ENCODE data around the gene ACACB.
A peak's percentile ranks its signal among the peaks of the same experiment; 100 is the strongest.

The ACACB gene

GRCh38 chr12:109255377-109255776 is 139.0 kb downstream of the ACACB start:
- DNase-seq (ENCODE audit: low read depth in 2 of 2), result no peak

DNA sequence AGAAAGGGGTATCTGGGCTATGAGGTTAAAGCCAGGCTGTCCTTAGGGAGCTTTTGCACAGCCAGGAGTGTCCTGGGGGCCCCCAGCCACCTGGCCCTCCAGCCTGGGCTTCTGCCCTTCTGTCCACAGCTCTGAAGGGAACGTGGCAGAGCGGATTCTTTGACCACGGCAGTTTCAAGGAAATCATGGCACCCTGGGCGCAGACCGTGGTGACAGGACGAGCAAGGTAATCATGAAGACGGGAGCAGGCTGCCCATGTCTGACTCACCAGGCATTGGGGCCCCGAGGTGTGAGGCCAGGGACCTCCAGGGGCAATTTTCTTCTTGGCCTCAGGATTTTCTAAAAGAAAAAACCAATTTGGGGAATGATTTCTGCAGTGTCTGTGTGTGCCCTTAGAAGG is 139.6 kb downstream of the ACACB start:
- no peak for DNase-seq (ENCODE audit: low read depth in 2 of 2)

GRCh38 chr12:109258201-109258600 is 141.8 kb downstream of the ACACB start:
- no peak for DNase-seq (ENCODE audit: low read depth in 2 of 2)

GRCh38 chr12:109258607-109259544 is 142.5 kb downstream of the ACACB start:
- DNase-seq (ENCODE audit: low read depth in 2 of 2), result no peak

DNA sequence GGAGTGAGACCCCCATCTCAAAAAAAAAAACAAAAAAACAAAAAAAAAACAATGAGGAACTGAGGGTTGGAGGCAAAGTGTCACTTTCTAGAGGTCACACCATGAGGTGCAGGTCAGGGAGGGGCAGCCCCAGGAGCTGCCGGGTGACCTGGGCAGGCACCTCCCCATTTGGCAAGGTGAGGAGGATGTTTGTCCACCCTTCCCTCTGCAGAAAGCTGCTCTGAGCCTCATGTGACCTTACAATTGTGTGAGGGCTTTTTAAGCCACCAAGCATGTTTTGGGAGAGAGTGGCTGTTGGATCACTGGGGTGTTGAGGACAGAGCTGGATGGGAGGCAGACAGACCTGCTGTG is 143.1 kb downstream of the ACACB start:
- no peak for DNase-seq (ENCODE audit: low read depth in 2 of 2)

DNA sequence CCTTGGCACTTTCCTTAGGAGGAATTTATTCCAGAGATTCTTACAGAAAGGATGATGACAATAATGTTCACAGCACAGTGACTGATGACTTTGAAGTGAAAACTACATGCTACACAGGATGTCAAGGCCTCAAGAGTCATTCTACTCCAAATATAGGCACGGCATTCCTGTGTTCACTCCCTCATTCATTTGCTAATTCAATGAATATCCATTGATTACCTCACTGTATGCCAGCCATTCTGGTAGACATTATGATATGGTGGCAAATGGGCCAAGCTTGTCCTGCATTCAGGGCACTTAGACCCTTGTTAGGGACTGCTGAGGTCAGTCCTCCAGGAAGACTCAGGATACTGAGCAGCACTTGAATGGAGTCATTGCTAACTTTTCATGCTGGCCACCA is 144.7 kb downstream of the ACACB start:
- no peak for DNase-seq (ENCODE audit: low read depth in 2 of 2)

GRCh38 chr12:109261939-109262338 is 145.6 kb downstream of the ACACB start:
- no peak for DNase-seq (ENCODE audit: low read depth in 2 of 2)

- DNase-seq (ENCODE audit: low read depth in 2 of 2), result no peak
Observed at GRCh38 chr12:109263439-109263838, 147.1 kb downstream of the ACACB start.

- peak; percentile 16 to 33 for DNase-seq (ENCODE audit: low read depth in 2 of 2)
Observed at GRCh38 chr12:109264095-109264942, 147.9 kb downstream of the ACACB start.

GRCh38 chr12:109264943-109265650 is 148.7 kb downstream of the ACACB start:
- DNase-seq (ENCODE audit: low read depth in 2 of 2), result no peak

DNA sequence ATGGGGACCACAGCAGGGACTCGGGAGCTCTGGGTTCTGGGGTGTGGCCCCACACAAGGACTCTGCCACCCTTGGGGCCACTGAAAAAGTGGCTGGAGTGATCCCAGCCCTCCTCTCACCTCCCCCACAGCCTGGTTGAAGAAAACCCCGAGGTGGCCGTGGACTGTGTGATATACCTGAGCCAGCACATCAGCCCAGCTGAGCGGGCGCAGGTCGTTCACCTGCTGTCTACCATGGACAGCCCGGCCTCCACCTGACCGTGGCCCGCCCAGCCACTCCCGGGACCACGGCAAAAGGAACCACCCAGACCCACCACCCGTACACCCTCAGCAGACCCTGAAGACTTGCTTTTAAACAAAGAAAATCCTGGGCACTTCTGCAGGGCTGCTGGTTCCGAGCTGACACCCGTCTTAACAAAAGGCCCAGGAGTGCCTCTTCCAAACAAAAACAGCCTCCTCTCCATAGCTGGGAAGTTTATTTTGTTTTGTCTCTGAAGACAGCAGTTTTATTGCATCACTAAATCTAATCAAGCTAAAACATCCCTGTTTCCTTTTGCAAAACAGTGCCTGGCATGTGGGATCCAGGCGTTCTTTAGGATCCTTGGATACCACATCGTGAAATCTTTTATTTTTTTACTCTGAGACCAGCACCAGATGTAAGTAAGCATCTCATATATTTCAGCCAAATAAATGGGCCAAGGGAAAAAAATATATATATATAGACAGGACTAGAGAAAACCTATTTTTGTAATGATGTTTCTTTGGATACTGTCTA is 149.9 kb downstream of the ACACB start:
- DNase-seq (ENCODE audit: low read depth in 2 of 2), result no peak

DNA sequence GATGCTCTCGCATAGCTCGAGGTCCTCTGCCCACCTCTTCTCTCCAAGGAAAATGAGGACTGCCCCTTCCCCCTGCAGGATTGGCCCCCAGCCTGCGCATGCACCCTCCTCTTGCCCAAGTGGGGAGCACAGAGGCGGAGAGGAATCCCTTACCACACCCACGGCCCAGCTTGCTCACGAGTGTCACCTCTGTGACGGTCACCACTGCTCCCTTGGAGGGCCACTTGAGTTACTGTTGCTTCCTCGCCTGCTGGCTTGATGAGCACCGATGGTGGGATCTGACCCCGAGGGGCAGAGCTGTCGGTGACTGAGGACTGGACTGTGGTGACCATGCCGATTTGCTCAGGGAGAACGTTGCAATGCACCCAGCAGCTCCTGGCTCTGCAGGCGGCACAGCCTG is 151.0 kb downstream of the ACACB start:
- no peak for DNase-seq (ENCODE audit: low read depth in 2 of 2)

GRCh38 chr12:109268896-109269295 is 152.5 kb downstream of the ACACB start:
- DNase-seq (ENCODE audit: low read depth in 2 of 2), result no peak

DNA sequence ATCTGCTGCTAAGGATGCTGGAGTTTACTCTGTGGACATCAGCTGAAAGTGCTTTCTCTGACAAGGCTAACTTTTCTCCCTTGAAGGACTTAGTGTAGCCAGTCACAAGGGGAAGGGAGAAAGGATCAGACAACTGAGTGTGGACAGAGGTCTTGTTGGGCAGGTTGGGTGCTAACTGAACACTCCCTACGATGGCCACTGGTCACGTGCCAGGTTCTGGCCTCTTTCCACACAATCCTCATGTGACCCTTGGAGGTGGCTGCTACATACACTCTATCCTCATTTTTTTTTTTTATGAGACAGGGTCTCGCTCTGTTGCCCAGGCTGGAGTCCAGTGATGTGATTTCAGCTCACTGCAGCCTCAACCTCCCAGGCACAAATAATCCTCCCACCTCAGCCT is 153.0 kb downstream of the ACACB start:
- DNase-seq (ENCODE audit: low read depth in 2 of 2), result no peak

DNA sequence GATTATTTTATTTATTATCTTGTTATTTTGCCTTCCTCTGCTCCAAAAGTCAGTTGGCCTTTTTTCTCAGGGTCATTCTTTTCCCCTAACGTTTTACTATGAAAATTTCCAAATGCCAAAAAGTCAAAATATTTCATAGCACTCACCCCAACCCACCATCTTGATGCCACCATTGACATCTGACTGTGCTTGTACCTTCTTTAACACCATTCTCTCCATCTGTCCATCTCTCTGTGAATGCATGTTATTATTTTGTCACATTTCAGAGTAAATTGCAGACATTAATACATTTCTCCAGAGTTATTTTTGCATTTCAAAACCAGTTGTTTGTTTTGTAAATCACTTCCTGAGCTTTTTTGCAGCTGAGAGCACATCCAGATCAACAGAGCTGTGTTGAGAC is 154.1 kb downstream of the ACACB start:
- DNase-seq (ENCODE audit: low read depth in 2 of 2), result no peak

DNA sequence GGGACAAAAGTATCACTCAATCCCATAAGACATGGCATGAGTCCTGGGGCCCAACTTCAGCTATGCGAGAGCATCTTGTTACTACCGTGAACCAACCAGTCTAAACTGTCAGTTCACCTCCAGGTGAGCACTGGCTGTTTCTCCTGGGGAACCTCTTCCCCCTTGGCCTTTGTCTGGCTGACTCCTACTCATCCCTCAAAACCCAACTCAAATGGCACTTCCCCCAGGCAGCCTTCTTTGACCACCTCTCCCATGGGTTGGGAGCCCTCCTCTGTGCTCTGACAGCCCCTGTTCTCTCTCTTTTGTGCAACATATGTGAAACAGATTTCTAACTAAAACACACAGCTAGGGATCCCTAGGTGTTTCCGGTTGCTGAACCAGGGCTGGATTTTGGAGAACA is 155.0 kb downstream of the ACACB start:
- no peak for DNase-seq (ENCODE audit: low read depth in 2 of 2)

GRCh38 chr12:109273354-109273753 is 157.0 kb downstream of the ACACB start:
- no peak for DNase-seq (ENCODE audit: low read depth in 2 of 2)

DNA sequence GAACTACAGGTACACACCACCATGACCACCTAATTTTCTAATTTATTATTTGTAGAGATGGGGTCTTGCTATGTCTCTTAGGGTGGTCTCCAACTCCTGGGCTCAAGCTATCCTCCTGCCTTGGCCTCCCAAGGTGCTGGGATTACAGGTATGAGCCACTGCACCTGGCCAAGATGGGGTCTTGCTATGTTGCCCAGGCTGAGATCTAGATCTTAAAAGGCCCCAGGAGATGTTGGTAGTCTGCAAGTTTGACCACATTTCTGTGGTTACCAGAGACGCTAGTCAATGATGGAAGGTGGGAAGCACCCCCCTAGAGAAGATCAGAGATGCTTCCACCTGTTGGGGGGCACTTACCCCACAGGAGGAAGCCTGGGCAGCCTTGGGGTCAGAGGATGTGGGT is 158.0 kb downstream of the ACACB start:
- DNase-seq (ENCODE audit: low read depth in 2 of 2), result no peak

DNA sequence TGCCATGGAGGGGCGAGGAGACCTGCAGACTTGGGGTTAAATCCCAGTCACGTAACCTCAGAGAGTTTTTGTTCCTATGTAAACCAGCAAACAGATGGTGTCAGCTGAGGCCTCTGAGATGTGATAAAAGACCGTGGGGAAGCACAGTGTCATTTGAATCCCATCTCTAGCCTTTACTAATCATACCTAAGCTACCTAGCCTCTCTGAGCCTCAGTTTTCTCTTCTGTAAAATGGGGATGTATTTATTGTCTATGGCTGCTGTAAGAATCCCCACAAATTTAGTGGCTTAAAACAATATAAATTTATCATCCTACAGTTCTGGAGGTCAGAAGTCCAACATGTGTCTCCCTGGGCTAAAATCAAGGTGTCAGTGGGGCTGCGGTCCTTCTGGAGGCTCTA is 158.8 kb downstream of the ACACB start:
- no peak for DNase-seq (ENCODE audit: low read depth in 2 of 2)

- DNase-seq (ENCODE audit: low read depth in 2 of 2), result no peak
Observed at GRCh38 chr12:109276160-109276559, 159.8 kb downstream of the ACACB start.

DNA sequence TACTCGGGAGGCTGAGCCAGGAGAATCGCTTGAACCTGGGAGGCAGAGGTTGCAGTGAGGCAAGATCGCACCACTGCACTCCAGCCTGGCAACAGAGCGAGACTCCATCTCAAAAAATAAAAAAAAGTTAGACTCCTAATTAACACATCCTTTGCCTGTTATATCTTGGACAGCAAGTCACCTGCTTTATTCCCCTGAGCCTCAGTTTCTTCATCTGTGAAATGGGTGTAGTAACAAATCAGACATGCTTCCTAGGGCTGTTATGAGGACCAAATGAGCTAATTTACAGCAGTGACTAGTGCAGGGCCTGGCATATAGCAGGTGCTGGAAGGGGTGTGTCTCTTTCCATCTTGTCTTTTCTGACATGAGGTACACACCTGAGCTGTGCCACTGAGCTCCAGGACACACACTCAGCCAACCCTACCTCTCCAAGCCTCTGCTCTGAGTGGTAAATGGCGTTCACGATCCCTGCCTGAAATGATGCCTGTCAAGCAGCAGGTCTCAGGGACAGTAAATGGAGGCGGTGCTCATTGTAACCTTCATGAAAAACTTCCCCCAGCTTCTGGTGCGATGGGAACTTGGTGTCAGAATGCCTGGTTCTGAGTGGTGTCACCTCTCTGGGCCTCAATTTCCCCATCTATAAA is 161.0 kb downstream of the ACACB start:
- no peak for DNase-seq (ENCODE audit: low read depth in 2 of 2)
